H9 (cell line): ENCODE results near the gene SLC24A4. TPM values are rescaled to one million over a fixed set of nuclear protein-coding genes. Genes with fewer than 3 reads are reported as not detected.

Experiments
- DNase-seq: peaks from one replicate; pipeline ENCODE4 v3.0.0-alpha.2; 2017
- H2AFZ ChIP-seq: one replicate; pipeline ENCODE4 v1.6.1; 2013; ENCODE audit warnings: mild to moderate bottlenecking, low read length, control low read depth, moderate library complexity
- H2AK5ac ChIP-seq: 2 replicates; pipeline ENCODE4 v1.6.1; 2013; ENCODE audit warnings: low read length, control low read depth, mixed read lengths; ENCODE audit not compliant: insufficient read length
- H2BK120ac ChIP-seq: one replicate; pipeline ENCODE4 v1.6.1; 2013; ENCODE audit warnings: low read depth, mild to moderate bottlenecking, low read length, control low read depth, inconsistent platforms; ENCODE audit not compliant: poor library complexity, severe bottlenecking
- H2BK12ac ChIP-seq: 2 replicates; pipeline ENCODE4 v1.6.1; 2013; ENCODE audit warnings: low read length, control low read depth, mixed read lengths, low read depth; ENCODE audit not compliant: insufficient read length
- H2BK15ac ChIP-seq: 2 replicates; pipeline ENCODE4 v1.6.1; 2013; ENCODE audit warnings: low read depth, low read length, control low read depth
- H2BK20ac ChIP-seq: one replicate; pipeline ENCODE4 v1.6.1; 2013; ENCODE audit warnings: low read depth, mild to moderate bottlenecking, low read length, control low read depth, inconsistent platforms; ENCODE audit not compliant: poor library complexity, severe bottlenecking
- H2BK5ac ChIP-seq: 2 replicates; pipeline ENCODE4 v1.6.1; 2013; ENCODE audit warnings: low read length, control low read depth, mixed read lengths; ENCODE audit not compliant: insufficient read length
- H3K14ac ChIP-seq: 2 replicates; pipeline ENCODE4 v1.6.1; 2013; ENCODE audit warnings: low read length, control low read depth; ENCODE audit not compliant: insufficient read depth
- H3K18ac ChIP-seq: 2 replicates; pipeline ENCODE4 v1.6.1; 2013; ENCODE audit warnings: low read depth, mild to moderate bottlenecking, mixed read lengths, low read length, control low read depth; ENCODE audit not compliant: insufficient read length
- H3K23ac ChIP-seq: 2 replicates; pipeline ENCODE4 v1.6.1; 2013; ENCODE audit warnings: low read length, control low read depth, mixed read lengths, low read depth; ENCODE audit not compliant: insufficient read length
- H3K23me2 ChIP-seq: 2 replicates; pipeline ENCODE4 v1.6.1; 2013; ENCODE audit warnings: low read depth, mild to moderate bottlenecking, mixed read lengths, low read length, control low read depth; ENCODE audit not compliant: insufficient read length, poor library complexity, severe bottlenecking
- H3K27ac ChIP-seq: 2 replicates; pipeline ENCODE4 v1.5.1; 2013; ENCODE audit warnings: low read length, control low read depth, mixed read lengths, low read depth; ENCODE audit not compliant: insufficient read length
- H3K27me3 ChIP-seq: 2 replicates; pipeline ENCODE4 v1.6.1; 2013; ENCODE audit warnings: low read length, control low read depth, inconsistent platforms; ENCODE audit not compliant: insufficient read depth
- H3K4ac ChIP-seq: 2 replicates; pipeline ENCODE4 v1.6.1; 2013; ENCODE audit warnings: low read depth, mild to moderate bottlenecking, control low read depth, inconsistent platforms, low read length, moderate library complexity
- H3K4me1 ChIP-seq: 2 replicates; pipeline ENCODE4 v1.6.1; 2013; ENCODE audit warnings: low read length, control low read depth, inconsistent platforms; ENCODE audit not compliant: insufficient read depth
- H3K4me2 ChIP-seq: 2 replicates; pipeline ENCODE4 v1.6.1; 2013; ENCODE audit warnings: low read length, control low read depth, mixed read lengths; ENCODE audit not compliant: insufficient read length, insufficient read depth
- H3K56ac ChIP-seq: 2 replicates; pipeline ENCODE4 v1.6.1; 2013; ENCODE audit warnings: low read depth, mild to moderate bottlenecking, mixed read lengths, low read length, control low read depth; ENCODE audit not compliant: insufficient read length
- H3K79me1 ChIP-seq: 2 replicates; pipeline ENCODE4 v1.6.1; 2013; ENCODE audit warnings: low read depth, mild to moderate bottlenecking, moderate library complexity, low read length, control low read depth, inconsistent platforms; ENCODE audit not compliant: insufficient read depth, poor library complexity, severe bottlenecking
- H3K79me2 ChIP-seq: 2 replicates; pipeline ENCODE4 v1.6.1; 2013; ENCODE audit warnings: low read length, control low read depth, inconsistent platforms; ENCODE audit not compliant: insufficient read depth
- H3K9ac ChIP-seq: 2 replicates; pipeline ENCODE4 v1.6.1; 2013; ENCODE audit warnings: low read length, control low read depth, mixed read lengths; ENCODE audit not compliant: insufficient read length; ENCODE audit errors: extremely low read depth
- H3K9me3 ChIP-seq: one replicate; pipeline ENCODE4 v1.6.1; 2013; ENCODE audit warnings: low read depth, low read length, inconsistent platforms; ENCODE audit not compliant: control insufficient read depth
- H3T11ph ChIP-seq: one replicate; pipeline ENCODE4 v1.6.1; 2013; ENCODE audit warnings: mild to moderate bottlenecking, low read length, control low read depth, inconsistent platforms
- H4K20me1 ChIP-seq: one replicate; pipeline ENCODE4 v1.6.1; 2013; ENCODE audit not compliant: control insufficient read depth, insufficient read length, insufficient read depth
- H4K5ac ChIP-seq: 2 replicates; pipeline ENCODE4 v1.6.1; 2013; ENCODE audit warnings: low read depth, mild to moderate bottlenecking, mixed read lengths, low read length, control low read depth; ENCODE audit not compliant: insufficient read length
- H4K8ac ChIP-seq: replicated peaks from 2 replicates; pipeline ENCODE4 v1.6.1; 2013; ENCODE audit warnings: low read length, control low read depth, mixed read lengths, low read depth; ENCODE audit not compliant: insufficient read length
- H4K91ac ChIP-seq: 2 replicates; pipeline ENCODE4 v1.6.1; 2013; ENCODE audit warnings: low read depth, mild to moderate bottlenecking, moderate library complexity, mixed read lengths, low read length, control low read depth; ENCODE audit not compliant: insufficient read length
- H3K27ac Mint-ChIP-seq, 3 experiments: 2 replicates in 2 of 3; 3 replicates in 1 of 3; pipeline ENCODE4 v1.8.0; 2020 to 2021; ENCODE audit warnings: mixed read lengths in 3 of 3, mild to moderate bottlenecking in 1 of 3, moderate library complexity in 1 of 3
- H3K27me3 Mint-ChIP-seq: 2 replicates; pipeline ENCODE4 v1.8.0; 2021; ENCODE audit warnings: low read depth, mild to moderate bottlenecking, moderate library complexity, mixed read lengths
- H3K36me3 Mint-ChIP-seq, 3 experiments: 2 replicates in 2 of 3; 3 replicates in 1 of 3; pipeline ENCODE4 v1.8.0; 2020 to 2021; ENCODE audit warnings: low read depth in 3 of 3, mixed read lengths in 3 of 3; ENCODE audit not compliant: insufficient read depth in 1 of 3
- H3K4me1 Mint-ChIP-seq, 2 experiments: 2 replicates each; pipeline ENCODE4 v1.8.0; 2020; ENCODE audit warnings: mixed read lengths in 2 of 2
- H3K4me3 Mint-ChIP-seq, 2 experiments: 2 replicates in 1 of 2; 3 replicates in 1 of 2; pipeline ENCODE4 v1.8.0; 2020 to 2021; ENCODE audit warnings: mild to moderate bottlenecking in 2 of 2, mixed read lengths in 2 of 2, moderate library complexity in 1 of 2
- H3K9me3 Mint-ChIP-seq, 2 experiments: 2 replicates in 1 of 2; 3 replicates in 1 of 2; pipeline ENCODE4 v1.8.0; 2020; ENCODE audit warnings: mild to moderate bottlenecking in 2 of 2, mixed read lengths in 2 of 2, moderate library complexity in 1 of 2
- CTCF ChIP-seq: fragments of 200-600 bp; sonication (generic); conservative IDR thresholded peaks from 3 replicates; pipeline ENCODE4 v1.8.0; 2021; ENCODE audit warnings: antibody characterized with exemption, mild to moderate bottlenecking
- WGBS: extraction: QIAGEN DNeasy Blood & Tissue Kit; methylation state at CpG from one replicate; pipeline ENCODE4 v1.1.7; 2013; ENCODE audit warnings: missing lambda C conversion rate, low lambda C conversion rate, mixed read lengths; ENCODE audit not compliant: insufficient read length; ENCODE audit errors: extremely low coverage; 5-methylcytosine and 5-hydroxymethylcytosine counted together
- total RNA-seq: library from RNA; stranded (reverse); gene quantifications from 2 replicates; pipeline ENCODE4 v1.2.1, GENCODE V29; 2021

SLC24A4 gene
- total RNA-seq, 1 experiment from 2014 or later: 0.24 TPM

DNA sequence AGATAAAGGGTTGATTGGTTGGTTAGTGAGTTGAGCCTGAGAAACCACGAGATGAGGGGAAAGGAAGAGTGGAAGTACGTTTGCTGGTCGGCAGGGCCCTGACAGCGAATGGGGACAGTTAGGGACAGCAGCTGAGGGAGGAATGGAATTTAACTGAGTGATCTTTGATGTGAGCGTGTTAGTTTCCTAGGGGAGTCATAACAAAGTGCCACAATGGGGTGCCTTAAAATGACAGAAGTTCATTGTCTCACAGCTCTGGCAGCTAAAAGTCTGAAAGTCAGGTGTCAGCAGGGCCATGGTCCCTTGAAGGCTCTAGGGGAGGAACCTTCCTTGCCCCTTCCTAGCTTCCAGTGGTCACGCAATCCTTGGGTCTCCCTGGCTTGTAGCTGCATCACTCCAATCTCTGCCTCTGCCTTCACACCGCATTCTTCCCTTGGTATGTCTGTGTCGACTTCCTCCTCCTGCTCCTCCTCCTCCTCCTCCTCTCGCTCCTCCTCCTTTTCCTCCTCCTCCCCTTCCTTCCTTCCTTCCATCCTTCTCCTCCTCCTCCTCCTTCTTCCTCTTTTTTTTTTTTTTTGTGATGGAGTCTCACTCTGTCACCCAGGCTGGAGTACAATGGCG, 164.7 kb downstream of the SLC24A4 start:
- Histone ChIP-seq H3K18ac (no peak overlapping the region), H3K4me2 (no peak overlapping the region), H4K8ac (no peak overlapping the region), H2BK20ac (no peak overlapping the region), H3K79me2 (no peaks in the 10 kb centered on the region), H3K9me3 (no peaks in the 10 kb centered on the region), H3K4me1 (peaks cover 2% of the 10 kb centered on the region; the same call in 1 of the 2 replicates), H2BK15ac (no peak overlapping the region), H4K91ac (no peak overlapping the region), H3K56ac (no peak overlapping the region), H2AK5ac (no peak overlapping the region), H3K9ac (no peak overlapping the region), H4K20me1 (no peaks in the 10 kb centered on the region), H2AFZ (no peak overlapping the region), H2BK12ac (no peak overlapping the region), H3K14ac (no peak overlapping the region), H3K79me1 (no peaks in the 10 kb centered on the region), H3K23ac (no peak overlapping the region), H3K23me2 (no peaks in the 10 kb centered on the region), H3K4ac (no peak overlapping the region), H4K5ac (no peak overlapping the region), H3T11ph (no peak overlapping the region), H2BK120ac (no peak overlapping the region), H2BK5ac (no peak overlapping the region), H3K27me3 (no peaks in the 10 kb centered on the region), H3K27ac (no peak overlapping the region)
- Mint-ChIP-seq H3K9me3 (no peaks in the 10 kb centered on the region), H3K27me3 (peaks cover 53% of the 10 kb centered on the region), H3K4me3 (no peak overlapping the region), H3K36me3 (no peaks in the 10 kb centered on the region), H3K27ac (no peak overlapping the region), H3K4me1 (peaks cover 12% of the 10 kb centered on the region in 2 experiments)
- no peak for TF ChIP-seq CTCF
- no CpG with 5 or more reads among the region's 10 CpGs for WGBS
- DNase-seq: peak; percentile 36
